ENCODE results near the gene CRTC3.

Gene CRTC3

DNA sequence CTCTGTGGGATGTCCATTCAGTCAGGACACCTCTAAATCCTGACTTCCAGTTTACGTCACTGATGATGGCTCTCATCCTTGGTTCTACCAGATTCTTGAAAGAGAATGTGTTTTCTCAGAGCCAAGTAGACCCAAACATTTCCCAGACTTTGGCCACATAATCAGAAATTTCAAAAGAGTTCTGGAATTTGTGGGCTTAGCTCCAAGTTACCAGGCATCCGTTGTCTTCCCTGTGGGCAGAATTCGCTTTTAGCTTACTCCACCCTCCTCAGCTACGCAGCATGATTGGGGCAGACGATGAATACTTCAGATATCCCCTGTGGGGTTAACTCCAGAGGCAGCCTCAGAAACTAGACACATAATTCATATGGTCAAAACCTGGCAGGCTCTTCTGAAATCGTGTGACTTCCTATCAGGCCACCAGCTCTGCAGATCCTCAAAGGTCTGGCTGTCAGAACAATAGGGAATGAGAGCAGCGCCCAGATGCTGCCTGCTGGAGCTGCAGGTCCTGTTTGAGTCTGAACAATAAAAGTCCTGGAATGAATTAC, 30.6 kb downstream of the CRTC3 start:
- Histone ChIP-seq H3K9ac (no peak overlapping the region), H3K4me3 (ENCODE audit: low read depth, low read length) (no peak overlapping the region), H3K27me3 (ENCODE audit: control insufficient read depth, insufficient read depth, low read length) (no peaks in the 10 kb centered on the region), H2AFZ (no peak overlapping the region), H3K4me2 (ENCODE audit: low read length) (no peak overlapping the region), H3K79me2 (peaks cover 12% of the 10 kb centered on the region), H3K36me3 (ENCODE audit: control insufficient read depth, insufficient read depth, low read length) (no peaks in the 10 kb centered on the region), H3K27ac (peak overlapping the region; percentile 64), H3K4me1 (peaks cover 3% of the 10 kb centered on the region), H3K9me3 (ENCODE audit: control insufficient read depth, low read length) (no peaks in the 10 kb centered on the region)
- TF ChIP-seq, protein P1, sequence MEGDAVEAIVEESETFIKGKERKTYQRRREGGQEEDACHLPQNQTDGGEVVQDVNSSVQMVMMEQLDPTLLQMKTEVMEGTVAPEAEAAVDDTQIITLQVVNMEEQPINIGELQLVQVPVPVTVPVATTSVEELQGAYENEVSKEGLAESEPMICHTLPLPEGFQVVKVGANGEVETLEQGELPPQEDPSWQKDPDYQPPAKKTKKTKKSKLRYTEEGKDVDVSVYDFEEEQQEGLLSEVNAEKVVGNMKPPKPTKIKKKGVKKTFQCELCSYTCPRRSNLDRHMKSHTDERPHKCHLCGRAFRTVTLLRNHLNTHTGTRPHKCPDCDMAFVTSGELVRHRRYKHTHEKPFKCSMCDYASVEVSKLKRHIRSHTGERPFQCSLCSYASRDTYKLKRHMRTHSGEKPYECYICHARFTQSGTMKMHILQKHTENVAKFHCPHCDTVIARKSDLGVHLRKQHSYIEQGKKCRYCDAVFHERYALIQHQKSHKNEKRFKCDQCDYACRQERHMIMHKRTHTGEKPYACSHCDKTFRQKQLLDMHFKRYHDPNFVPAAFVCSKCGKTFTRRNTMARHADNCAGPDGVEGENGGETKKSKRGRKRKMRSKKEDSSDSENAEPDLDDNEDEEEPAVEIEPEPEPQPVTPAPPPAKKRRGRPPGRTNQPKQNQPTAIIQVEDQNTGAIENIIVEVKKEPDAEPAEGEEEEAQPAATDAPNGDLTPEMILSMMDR (IDR thresholded peaks at IDR 0.05) = no peak

DNA sequence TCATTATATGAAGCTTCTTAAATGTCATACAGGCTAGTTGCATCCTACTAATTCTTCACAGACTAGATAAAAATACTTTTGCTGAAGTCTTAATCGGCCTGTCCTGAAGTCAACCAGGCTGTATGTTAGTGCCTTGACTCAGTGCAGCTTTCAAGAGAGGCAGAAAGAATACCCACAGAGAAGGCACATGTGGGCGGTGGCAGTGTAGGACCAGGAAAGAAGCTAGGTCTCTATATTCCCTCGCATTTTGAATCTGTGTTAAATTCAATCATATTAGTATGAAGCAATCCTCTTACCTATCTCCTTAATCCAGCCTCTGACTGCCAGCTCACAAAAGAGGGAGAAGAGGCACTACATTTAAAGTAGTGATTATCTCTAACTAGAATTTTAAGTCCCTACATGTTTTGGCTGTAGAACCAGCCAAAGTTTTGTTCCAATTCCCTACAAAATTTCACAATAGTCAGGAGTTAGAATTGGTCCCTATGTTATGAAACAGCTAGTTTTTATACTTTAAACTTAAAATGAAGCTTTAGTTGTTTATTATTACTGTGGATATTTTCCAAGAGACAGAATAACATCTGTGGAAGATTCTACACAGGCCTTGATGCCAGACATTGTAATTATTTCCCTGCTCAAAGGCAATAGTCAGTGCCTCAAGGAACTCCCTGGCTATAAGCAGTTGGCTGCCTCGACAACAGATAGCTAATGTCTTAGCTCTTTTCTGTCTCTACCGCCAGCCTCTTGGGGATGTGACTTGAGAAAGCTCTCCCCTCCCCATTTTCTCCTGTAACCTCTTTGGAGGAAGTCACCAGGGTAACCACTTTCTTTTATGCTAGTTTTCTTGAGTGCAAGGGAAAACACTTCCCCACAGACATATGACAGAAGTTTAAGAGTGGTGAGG, 31.9 kb downstream of the CRTC3 start:
- no peaks in the 10 kb centered on the region for H3K9me3 ChIP-seq (ENCODE audit: control insufficient read depth, low read length)
- no peaks in the 10 kb centered on the region for H3K36me3 ChIP-seq (ENCODE audit: control insufficient read depth, insufficient read depth, low read length)
- no peak overlapping the region for H3K4me3 ChIP-seq (ENCODE audit: low read depth, low read length)
- H2AFZ ChIP-seq = no peak overlapping the region
- no peak overlapping the region for H3K9ac ChIP-seq
- no peak overlapping the region for H3K4me2 ChIP-seq (ENCODE audit: low read length)
- H3K4me1 ChIP-seq = peaks cover 3% of the 10 kb centered on the region
- no peak overlapping the region for H3K27ac ChIP-seq
- H3K27me3 ChIP-seq (ENCODE audit: control insufficient read depth, insufficient read depth, low read length) = no peaks in the 10 kb centered on the region
- TF ChIP-seq, protein P1 (IDR thresholded peaks at IDR 0.05) = no peak
- peaks cover 13% of the 10 kb centered on the region for H3K79me2 ChIP-seq

DNA sequence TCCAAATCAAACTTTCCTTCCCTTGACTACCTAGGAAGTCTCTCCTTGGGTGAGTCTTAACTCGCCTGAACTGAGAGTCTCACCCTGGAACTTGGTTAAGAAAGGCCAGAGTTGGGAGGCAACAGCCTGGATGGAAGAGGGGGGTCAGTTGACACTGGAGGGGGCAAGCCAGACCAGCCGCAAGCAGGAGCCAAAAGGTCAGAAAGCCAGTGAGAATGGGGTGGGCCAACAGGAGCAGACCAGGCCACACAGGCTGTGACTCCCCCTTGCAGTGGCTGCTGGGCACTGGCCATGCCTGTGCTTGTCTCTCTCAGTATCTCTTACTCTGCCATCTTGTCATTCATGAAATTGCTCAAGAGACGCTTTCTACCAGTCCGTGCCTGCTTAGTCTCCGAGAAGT, 32.9 kb downstream of the CRTC3 start:
- Histone ChIP-seq H3K36me3 (ENCODE audit: control insufficient read depth, insufficient read depth, low read length) (no peaks in the 10 kb centered on the region), H3K79me2 (peaks cover 11% of the 10 kb centered on the region), H3K4me2 (ENCODE audit: low read length) (no peak overlapping the region), H3K4me3 (ENCODE audit: low read depth, low read length) (no peak overlapping the region), H3K27me3 (ENCODE audit: control insufficient read depth, insufficient read depth, low read length) (no peaks in the 10 kb centered on the region), H3K27ac (no peak overlapping the region), H3K9ac (no peak overlapping the region), H2AFZ (no peak overlapping the region), H3K9me3 (ENCODE audit: control insufficient read depth, low read length) (no peaks in the 10 kb centered on the region), H3K4me1 (peaks cover 3% of the 10 kb centered on the region)
- TF ChIP-seq, protein P1 (IDR thresholded peaks at IDR 0.05) = no peak

DNA sequence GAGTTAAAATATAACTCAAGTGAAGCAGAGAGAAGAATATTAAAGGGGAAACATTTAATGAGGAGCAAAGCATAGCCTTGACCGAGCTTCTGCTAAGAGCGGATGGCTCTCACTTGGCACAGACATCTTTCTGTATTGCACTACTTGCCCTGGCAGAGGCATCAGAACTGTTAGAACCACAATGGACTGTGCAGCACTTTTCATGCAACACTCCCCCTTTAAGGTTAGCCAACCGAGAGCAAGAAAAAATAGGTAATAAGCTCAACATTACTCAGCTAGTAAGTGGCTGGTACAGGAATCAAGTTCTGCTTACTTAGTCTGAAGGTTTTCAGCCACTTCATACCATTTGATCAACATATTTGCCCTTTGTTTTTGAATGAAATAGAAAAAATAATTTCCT, 33.7 kb downstream of the CRTC3 start:
- Histone ChIP-seq H2AFZ (no peak overlapping the region), H3K27me3 (ENCODE audit: control insufficient read depth, insufficient read depth, low read length) (no peaks in the 10 kb centered on the region), H3K4me2 (ENCODE audit: low read length) (no peak overlapping the region), H3K4me1 (no peaks in the 10 kb centered on the region), H3K27ac (no peak overlapping the region), H3K9ac (no peak overlapping the region), H3K36me3 (ENCODE audit: control insufficient read depth, insufficient read depth, low read length) (no peaks in the 10 kb centered on the region), H3K9me3 (ENCODE audit: control insufficient read depth, low read length) (no peaks in the 10 kb centered on the region), H3K79me2 (peaks cover 11% of the 10 kb centered on the region), H3K4me3 (ENCODE audit: low read depth, low read length) (no peak overlapping the region)
- TF ChIP-seq, protein P1 (IDR thresholded peaks at IDR 0.05) = no peak

Measured in parathyroid adenoma (tissue), 2 donors.